HG03432 (cell line): ENCODE data around the gene MAP1LC3A.

ENCODE experiments used
- ATAC-seq: cut with Tn5 transposase; IDR thresholded peaks from one replicate; pipeline ENCODE4 v1.9.1; 2021; ENCODE audit warnings: mild to moderate bottlenecking, moderate library complexity; ENCODE audit not compliant: unreplicated experiment

MAP1LC3A gene

DNA sequence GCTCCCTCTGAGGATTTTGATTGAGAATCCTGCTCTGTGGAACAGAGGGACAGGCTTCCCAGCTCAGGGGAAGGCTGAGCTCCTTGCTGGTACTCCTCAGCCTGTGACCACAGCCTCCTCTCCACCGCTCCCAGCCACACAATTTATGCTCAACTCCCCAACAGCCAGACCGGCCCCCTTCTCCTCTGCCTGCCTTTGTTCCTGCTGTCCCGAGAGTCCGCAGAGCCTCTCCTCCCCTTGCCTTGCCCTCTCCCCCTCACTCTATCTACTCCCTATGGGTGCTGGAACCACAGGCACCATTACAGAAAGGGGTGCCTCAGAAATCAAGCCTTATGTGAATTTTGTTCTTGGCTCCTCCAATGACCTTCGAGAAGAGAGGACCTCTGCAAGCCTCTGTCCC, 15.9 kb downstream of the MAP1LC3A start:
- no peak for ATAC-seq

DNA sequence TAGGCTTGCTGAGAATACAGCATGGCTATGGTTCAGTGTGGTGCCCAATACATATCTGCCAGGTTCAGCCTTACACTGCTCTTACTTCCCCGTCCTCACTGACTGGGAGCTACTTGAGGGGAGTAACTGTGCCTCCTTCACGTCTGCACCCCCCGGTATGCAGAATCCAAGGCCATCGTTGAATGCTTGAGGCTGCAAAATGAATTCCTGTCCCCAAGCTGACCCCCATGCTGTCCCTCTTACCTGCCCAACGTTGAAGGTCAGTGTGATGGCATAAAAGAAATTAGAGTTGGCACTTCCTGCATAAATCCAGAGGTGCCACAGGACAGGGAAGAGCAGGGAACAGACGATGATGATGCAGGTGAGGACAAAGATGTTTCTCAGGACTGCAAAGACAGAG, 16.3 kb downstream of the MAP1LC3A start:
- ATAC-seq: no peak

- no peak for ATAC-seq
Measured at GRCh38 chr20:34575271-34575670, 16.8 kb downstream of the MAP1LC3A start.

DNA sequence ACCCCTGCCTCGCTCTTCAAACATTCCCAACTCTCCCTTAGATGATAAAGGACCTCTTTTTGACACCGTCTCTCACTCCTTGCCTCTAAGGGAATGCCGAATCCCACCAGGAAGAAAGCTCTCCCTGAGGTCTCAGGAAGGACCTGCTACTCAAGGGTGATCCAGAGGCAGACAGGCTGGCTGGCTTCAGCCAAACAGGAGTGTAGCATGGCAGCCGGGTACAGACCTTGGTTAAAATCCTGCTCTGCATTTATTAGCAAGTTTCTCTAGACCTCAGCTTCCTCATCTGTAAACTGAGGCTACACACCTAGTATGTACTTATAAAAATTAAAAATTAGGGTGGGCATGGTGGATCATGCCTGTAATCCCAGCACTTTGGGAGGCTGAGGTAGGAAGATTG, 17.2 kb downstream of the MAP1LC3A start:
- no peak for ATAC-seq

GRCh38 chr20:34577061-34577460, 18.5 kb downstream of the MAP1LC3A start:
- no peak for ATAC-seq

- no peak for ATAC-seq
Measured at GRCh38 chr20:34578025-34578424, 19.5 kb downstream of the MAP1LC3A start.

DNA sequence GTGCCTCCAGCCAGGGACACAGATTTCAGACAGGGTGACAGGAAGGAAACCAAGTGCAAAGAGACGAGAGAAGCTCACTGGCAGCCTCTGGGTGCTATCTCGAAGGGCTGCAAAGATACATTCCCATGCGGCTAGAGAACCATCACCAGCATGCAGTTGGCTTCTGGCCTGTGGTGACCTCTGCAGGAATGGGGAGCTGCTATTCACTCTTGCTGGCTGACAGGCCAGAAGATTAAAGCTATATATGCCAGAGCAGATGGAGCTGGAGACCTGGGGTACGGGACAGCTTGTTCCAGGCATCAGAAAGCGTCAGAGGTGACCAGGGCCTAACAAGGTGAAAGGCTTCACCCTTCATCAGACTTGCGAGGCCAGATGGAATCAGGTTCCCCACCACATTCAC, 20.0 kb downstream of the MAP1LC3A start:
- no peak for ATAC-seq

- no peak for ATAC-seq
Measured at GRCh38 chr20:34579191-34579978, 20.9 kb downstream of the MAP1LC3A start.

DNA sequence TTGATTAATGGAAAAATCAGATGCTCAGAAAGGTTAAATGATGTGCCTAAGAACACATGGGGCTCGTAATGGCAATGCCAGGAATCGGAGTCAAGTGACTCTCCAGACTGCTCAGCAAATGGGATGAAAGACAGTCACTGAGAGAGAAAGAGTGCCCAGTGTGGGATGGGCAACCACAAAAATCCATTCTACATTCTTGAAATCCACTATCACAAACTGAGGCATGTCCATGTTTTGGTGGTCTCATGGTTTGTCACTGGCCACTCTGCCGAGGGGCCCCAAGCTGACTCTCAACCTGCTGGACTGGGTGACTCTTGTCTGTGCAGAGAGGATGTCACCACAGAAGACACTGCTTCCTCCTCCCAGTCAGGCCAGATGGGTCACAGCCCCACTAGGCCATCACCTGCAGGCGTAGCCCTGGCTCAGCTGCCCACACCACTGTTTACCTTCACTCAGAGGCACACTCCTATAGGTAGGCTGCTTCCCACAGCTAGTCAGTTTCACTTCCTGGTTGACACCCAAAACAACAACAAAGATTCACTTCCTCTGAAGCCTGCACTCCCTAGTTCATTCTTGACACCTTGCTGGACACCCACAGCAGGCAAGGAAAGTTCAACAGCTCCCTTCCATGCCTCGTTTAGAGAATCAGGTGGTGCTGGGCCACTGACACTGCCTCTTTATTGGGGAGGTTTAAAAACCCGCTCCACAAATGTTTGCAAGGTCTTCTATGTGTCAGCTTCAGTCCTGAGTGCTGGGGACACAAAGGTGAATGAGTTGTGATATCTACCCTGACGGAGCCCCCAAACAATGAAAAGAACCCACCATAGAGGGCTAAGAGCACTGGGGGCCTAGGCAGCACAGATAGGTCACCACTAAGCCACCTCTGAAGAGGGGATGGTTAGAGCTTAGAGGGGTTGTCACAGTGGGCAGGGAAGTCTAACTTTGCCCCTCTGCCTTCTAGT, 21.7 kb downstream of the MAP1LC3A start:
- ATAC-seq: peak; percentile 57

DNA sequence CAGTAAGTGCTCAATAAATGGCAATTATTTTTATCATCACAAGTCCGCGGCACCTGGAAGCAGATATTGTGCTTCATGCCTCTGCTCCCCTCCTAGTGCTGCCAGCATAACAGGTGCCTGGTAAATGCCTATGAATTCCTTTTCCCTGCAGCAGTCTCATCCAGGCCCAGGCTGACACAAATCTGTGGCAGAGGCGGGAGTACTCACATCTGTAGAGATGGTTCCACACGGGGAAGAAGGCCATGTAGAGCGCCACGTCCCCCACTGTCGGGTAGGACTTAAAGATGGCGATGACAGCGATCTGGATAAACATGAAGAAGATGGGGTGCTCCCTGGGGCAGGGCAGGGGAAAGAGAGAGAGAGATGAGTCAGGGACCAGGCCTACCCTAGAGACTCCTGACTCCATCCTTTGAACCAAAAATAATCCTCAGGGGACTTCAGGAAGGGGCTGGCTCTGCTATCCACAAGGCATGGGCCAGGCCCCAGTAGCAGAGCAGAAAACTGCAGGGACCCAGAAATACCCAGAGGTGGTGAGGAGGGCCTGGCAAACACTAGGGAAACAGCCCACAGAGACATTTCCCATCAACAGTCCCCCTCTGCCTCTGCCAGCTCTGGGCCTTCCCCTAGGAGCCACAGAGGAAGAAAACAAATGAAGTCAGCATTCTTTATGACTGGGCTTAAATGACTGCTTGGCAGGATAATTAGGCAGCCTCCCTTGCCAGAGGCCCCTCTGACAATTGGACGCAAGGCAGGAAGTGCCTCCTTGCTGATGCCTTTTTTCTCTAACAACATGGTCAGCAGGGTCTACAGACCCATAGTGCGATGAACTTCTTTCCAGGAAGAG, 23.0 kb downstream of the MAP1LC3A start:
- ATAC-seq: peak; percentile 49

- no peak for ATAC-seq
Measured at GRCh38 chr20:34582221-34582620, 23.7 kb downstream of the MAP1LC3A start.

- ATAC-seq: no peak
Measured at GRCh38 chr20:34582911-34583310, 24.4 kb downstream of the MAP1LC3A start.

DNA sequence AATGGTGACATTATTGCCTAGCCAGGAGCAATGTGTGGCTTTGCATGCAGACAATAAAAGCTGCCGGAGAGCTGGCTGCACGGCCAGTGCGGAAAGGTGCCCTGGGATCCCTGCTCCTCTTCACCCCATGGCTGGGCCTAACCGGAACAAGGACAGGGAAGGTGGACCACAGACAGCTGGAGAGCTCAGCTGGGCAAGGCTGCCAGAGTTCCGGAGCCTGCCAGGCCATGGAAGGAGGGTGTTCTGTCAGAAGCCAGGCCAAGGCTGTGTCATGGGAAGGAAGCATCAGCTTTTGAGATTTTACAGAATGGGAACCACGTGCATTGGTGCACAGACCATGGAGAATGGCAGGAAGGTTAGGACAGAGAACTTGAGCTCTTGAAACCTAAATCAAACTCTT, 25.0 kb downstream of the MAP1LC3A start:
- no peak for ATAC-seq

- ATAC-seq: no peak
Measured at GRCh38 chr20:34585019-34585418, 26.5 kb downstream of the MAP1LC3A start.

- no peak for ATAC-seq
Measured at GRCh38 chr20:34586488-34587163, 28.1 kb downstream of the MAP1LC3A start.

GRCh38 chr20:34595377-34596184, 37.1 kb downstream of the MAP1LC3A start:
- ATAC-seq: no peak

- no peak for ATAC-seq
Measured at GRCh38 chr20:34600892-34601653, 42.6 kb downstream of the MAP1LC3A start.

- ATAC-seq: no peak
Measured at GRCh38 chr20:34604980-34605788, 46.7 kb downstream of the MAP1LC3A start.
